ENCODE measurements around the gene B3GALNT1. TPM values are rescaled to one million over a fixed set of nuclear protein-coding genes. Genes with fewer than 3 reads are reported as not detected.

Gene B3GALNT1
- total and polyA plus RNA-seq, 4 donors, result 4.6 to 24.0 (median 15.3) TPM

GRCh38 chr3:161070980-161071663, 34.0 kb downstream of the B3GALNT1 start:
- H3K36me3 ChIP-seq (ENCODE audit: control insufficient read depth in 4 of 4, insufficient read depth in 4 of 4, low read length in 4 of 4), result no peaks in the 10 kb centered on the region
- no peaks in the 10 kb centered on the region for H3K9me3 ChIP-seq (ENCODE audit: control insufficient read depth in 4 of 4, insufficient read depth in 3 of 4, low read length in 3 of 4)
- no peak overlapping the region for H3K9ac ChIP-seq (ENCODE audit: insufficient read depth in 1 of 2, low read length in 2 of 2)
- DNase-seq (no peak), ATAC-seq (ENCODE audit: insufficient read depth, low FRiP score) (no peak)
- H3K27ac ChIP-seq (ENCODE audit: low read depth in 1 of 2, low read length in 1 of 2), result no peak overlapping the region
- H3K4me1 ChIP-seq (ENCODE audit: control insufficient read depth in 5 of 5, insufficient read depth in 5 of 5, low read length in 5 of 5), result peaks cover 0 to 7% (median 0%) of the 10 kb centered on the region in 5 donors
- no peak for TF ChIP-seq CTCF (IDR thresholded peaks at IDR 0.05; ENCODE audit: control extremely low read depth, extremely low read depth)
- 63 to 81% methylated on average over 6 of the region's 6 CpGs for WGBS, 2 donors
- no peak overlapping the region for H3K4me3 ChIP-seq
- no peaks in the 10 kb centered on the region for H3K27me3 ChIP-seq (ENCODE audit: control insufficient read depth in 3 of 3, insufficient read depth in 3 of 3, low read length in 2 of 3)

DNA sequence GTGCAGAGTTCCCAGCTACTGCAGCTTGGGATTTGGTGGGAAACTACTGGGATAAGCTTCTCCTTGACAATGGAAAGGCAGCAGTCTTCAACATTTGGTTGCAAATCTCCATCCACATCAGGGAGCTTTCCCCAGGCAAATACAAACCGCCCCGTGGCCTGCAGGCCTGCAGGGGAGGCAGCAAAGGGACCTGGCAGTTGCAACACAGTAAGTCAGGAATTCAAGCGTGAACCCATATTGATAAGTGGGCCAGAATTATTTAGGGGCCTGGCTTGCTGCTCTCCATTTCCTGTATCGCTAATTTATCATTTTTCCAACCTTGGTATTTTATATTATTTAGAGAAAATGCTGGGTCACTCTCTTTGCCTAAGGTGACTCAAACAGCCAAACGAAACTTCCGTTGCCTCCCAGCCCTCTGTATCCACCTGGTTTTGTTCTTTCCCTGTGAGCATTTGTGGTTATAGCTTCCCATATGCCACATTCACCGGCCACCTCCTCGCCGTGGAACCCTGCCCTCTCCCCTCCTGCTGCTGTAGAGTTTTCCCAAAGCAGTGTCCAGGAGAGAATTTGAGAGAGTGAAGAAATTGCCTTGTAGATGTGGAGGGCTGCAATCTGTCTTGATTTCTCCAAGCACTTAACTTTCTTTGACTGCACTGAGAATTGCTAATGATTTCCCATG, 34.8 kb downstream of the B3GALNT1 start:
- 85 to 89% methylated on average over 9 of the region's 9 CpGs for WGBS, 2 donors
- no peak overlapping the region for H3K9ac ChIP-seq (ENCODE audit: insufficient read depth in 1 of 2, low read length in 2 of 2)
- H3K27ac ChIP-seq (ENCODE audit: low read depth in 1 of 2, low read length in 1 of 2), result peak overlapping the region in 1 of 2 donors; percentile 13

GRCh38 chr3:161069511-161070251, 35.5 kb downstream of the B3GALNT1 start:
- Histone ChIP-seq H3K4me3 (no peak overlapping the region), H3K9ac (ENCODE audit: insufficient read depth in 1 of 2, low read length in 2 of 2) (no peak overlapping the region), H3K36me3 (ENCODE audit: control insufficient read depth in 4 of 4, insufficient read depth in 4 of 4, low read length in 4 of 4) (no peaks in the 10 kb centered on the region), H3K27me3 (ENCODE audit: control insufficient read depth in 3 of 3, insufficient read depth in 3 of 3, low read length in 2 of 3) (no peaks in the 10 kb centered on the region), H3K4me1 (ENCODE audit: control insufficient read depth in 5 of 5, insufficient read depth in 5 of 5, low read length in 5 of 5) (peaks cover 0 to 7% (median 0%) of the 10 kb centered on the region in 5 donors), H3K9me3 (ENCODE audit: control insufficient read depth in 4 of 4, insufficient read depth in 3 of 4, low read length in 3 of 4) (no peaks in the 10 kb centered on the region), H3K27ac (ENCODE audit: low read depth in 1 of 2, low read length in 1 of 2) (peak overlapping the region in 1 of 2 donors; percentile 13)
- WGBS, 2 donors, result 45 to 55% methylated on average over 5 of the region's 5 CpGs
- DNase-seq (peak in 1 of 3 donors; percentile 20), ATAC-seq (ENCODE audit: insufficient read depth, low FRiP score) (peak; percentile 72)
- no peak for TF ChIP-seq CTCF (IDR thresholded peaks at IDR 0.05; ENCODE audit: control extremely low read depth, extremely low read depth)

More for the DNA sequence above, 34.8 kb downstream of the B3GALNT1 start:
- Histone ChIP-seq H3K4me3 (no peak overlapping the region), H3K36me3 (ENCODE audit: control insufficient read depth in 4 of 4, insufficient read depth in 4 of 4, low read length in 4 of 4) (no peaks in the 10 kb centered on the region), H3K27me3 (ENCODE audit: control insufficient read depth in 3 of 3, insufficient read depth in 3 of 3, low read length in 2 of 3) (no peaks in the 10 kb centered on the region), H3K4me1 (ENCODE audit: control insufficient read depth in 5 of 5, insufficient read depth in 5 of 5, low read length in 5 of 5) (peaks cover 0 to 7% (median 0%) of the 10 kb centered on the region in 5 donors), H3K9me3 (ENCODE audit: control insufficient read depth in 4 of 4, insufficient read depth in 3 of 4, low read length in 3 of 4) (no peaks in the 10 kb centered on the region)
- DNase-seq (no peak), ATAC-seq (ENCODE audit: insufficient read depth, low FRiP score) (no peak)
- no peak for TF ChIP-seq CTCF (IDR thresholded peaks at IDR 0.05; ENCODE audit: control extremely low read depth, extremely low read depth)
